ENCODE results near the gene E2F2.
A peak's percentile ranks its signal among the peaks of the same experiment; 100 is the strongest.

E2F2 gene

GRCh38 chr1:23537296-23537973, 6.4 kb upstream of the E2F2 start:
- no peaks in the 10 kb centered on the region for H3K27me3 ChIP-seq (replicated peaks in 2 of 5; ENCODE audit: control insufficient read depth in 4 of 5, insufficient read depth in 5 of 5, low read length in 4 of 5)
- POLR2A ChIA-PET: no interaction called here
- H3K36me3 ChIP-seq (ENCODE audit: control insufficient read depth in 4 of 4, insufficient read depth in 4 of 4, low read length in 3 of 4): no peaks in the 10 kb centered on the region
- no peak overlapping the region for H3K27ac ChIP-seq (ENCODE audit: insufficient read depth in 1 of 2, low read depth in 1 of 2, low read length in 2 of 2, poor library complexity in 1 of 2, severe bottlenecking in 2 of 2)
- 79% methylated on average over 6 of the region's 9 CpGs for WGBS (ENCODE audit: insufficient coverage)
- H3K4me3 ChIP-seq (ENCODE audit: control insufficient read depth in 1 of 7, extremely low read depth in 1 of 7, insufficient read depth in 4 of 7, low read depth in 2 of 7, low read length in 6 of 7): no peak overlapping the region
- CTCF ChIA-PET: interaction anchor here (9.8 kb wide), 1 partner anchor 40 kb away, joined by 183 read pairs; no protein-coding TSS in a partner anchor
- no peaks in the 10 kb centered on the region for H3K9me3 ChIP-seq (ENCODE audit: control extremely low read depth in 1 of 5, control insufficient read depth in 4 of 5, insufficient read depth in 2 of 5, low read depth in 1 of 5, low read length in 4 of 5)
- peaks cover 7 to 22% (median 19%) of the 10 kb centered on the region in 4 experiments for H3K4me1 ChIP-seq (ENCODE audit: control extremely low read depth in 1 of 4, control insufficient read depth in 4 of 4, insufficient read depth in 4 of 4, low read length in 3 of 4)
- DNase-seq: peak in 2 of 3 donors; percentile 39 to 51

GRCh38 chr1:23533246-23534023, 2.4 kb upstream of the E2F2 start:
- 38% methylated on average over 4 of the region's 6 CpGs for WGBS (ENCODE audit: insufficient coverage)
- H3K4me3 ChIP-seq (ENCODE audit: control insufficient read depth in 1 of 7, extremely low read depth in 1 of 7, insufficient read depth in 4 of 7, low read depth in 2 of 7, low read length in 6 of 7): no peak overlapping the region

GRCh38 chr1:23531562-23532094, 595 bp upstream of the E2F2 start:
- ChIA-PET CTCF (interaction anchor here (0.7 to 5.4 kb wide), 8 partner anchors 8 to 106 kb away, joined by 3 to 32 read pairs (median 3); no protein-coding TSS in a partner anchor), POLR2A (interaction anchor here (0.6 kb wide), 1 partner anchor 609 kb away, joined by 3 read pairs; no protein-coding TSS in a partner anchor)
- Histone ChIP-seq H3K36me3 (ENCODE audit: control insufficient read depth in 4 of 4, insufficient read depth in 4 of 4, low read length in 3 of 4) (peaks cover 0 to 4% (median 0%) of the 10 kb centered on the region in 4 experiments), H3K4me1 (ENCODE audit: control extremely low read depth in 1 of 4, control insufficient read depth in 4 of 4, insufficient read depth in 4 of 4, low read length in 3 of 4) (peaks cover 33 to 73% (median 66%) of the 10 kb centered on the region in 4 experiments), H3K4me3 (ENCODE audit: control insufficient read depth in 1 of 7, extremely low read depth in 1 of 7, insufficient read depth in 4 of 7, low read depth in 2 of 7, low read length in 6 of 7) (peak overlapping the region in 5 of 7 experiments; percentile 41 to 77 (median 68)), H3K9me3 (ENCODE audit: control extremely low read depth in 1 of 5, control insufficient read depth in 4 of 5, insufficient read depth in 2 of 5, low read depth in 1 of 5, low read length in 4 of 5) (no peaks in the 10 kb centered on the region), H3K27ac (ENCODE audit: insufficient read depth in 1 of 2, low read depth in 1 of 2, low read length in 2 of 2, poor library complexity in 1 of 2, severe bottlenecking in 2 of 2) (no peak overlapping the region), H3K27me3 (replicated peaks in 2 of 5; ENCODE audit: control insufficient read depth in 4 of 5, insufficient read depth in 5 of 5, low read length in 4 of 5) (no peaks in the 10 kb centered on the region)
- no peak for DNase-seq
- 66% methylated on average over 4 of the region's 5 CpGs for WGBS (ENCODE audit: insufficient coverage)

More at GRCh38 chr1:23533246-23534023, 2.4 kb upstream of the E2F2 start:
- Histone ChIP-seq H3K4me1 (ENCODE audit: control extremely low read depth in 1 of 4, control insufficient read depth in 4 of 4, insufficient read depth in 4 of 4, low read length in 3 of 4) (peaks cover 25 to 57% (median 51%) of the 10 kb centered on the region in 4 experiments), H3K27me3 (replicated peaks in 2 of 5; ENCODE audit: control insufficient read depth in 4 of 5, insufficient read depth in 5 of 5, low read length in 4 of 5) (no peaks in the 10 kb centered on the region), H3K9me3 (ENCODE audit: control extremely low read depth in 1 of 5, control insufficient read depth in 4 of 5, insufficient read depth in 2 of 5, low read depth in 1 of 5, low read length in 4 of 5) (no peaks in the 10 kb centered on the region), H3K27ac (ENCODE audit: insufficient read depth in 1 of 2, low read depth in 1 of 2, low read length in 2 of 2, poor library complexity in 1 of 2, severe bottlenecking in 2 of 2) (no peak overlapping the region), H3K36me3 (ENCODE audit: control insufficient read depth in 4 of 4, insufficient read depth in 4 of 4, low read length in 3 of 4) (no peaks in the 10 kb centered on the region)
- POLR2A ChIA-PET: no interaction called here
- peak in 2 of 3 donors; percentile 75 to 76 for DNase-seq
- CTCF ChIA-PET: interaction anchor here (0.8 to 9.8 kb wide), 2 partner anchors 14 to 36 kb away, joined by 3 to 183 read pairs; no protein-coding TSS in a partner anchor

- DNase-seq: no peak
- H3K36me3 ChIP-seq (ENCODE audit: control insufficient read depth in 4 of 4, insufficient read depth in 4 of 4, low read length in 3 of 4): peaks cover 0 to 4% (median 0%) of the 10 kb centered on the region in 4 experiments
- no peak overlapping the region for H3K27ac ChIP-seq (ENCODE audit: insufficient read depth in 1 of 2, low read depth in 1 of 2, low read length in 2 of 2, poor library complexity in 1 of 2, severe bottlenecking in 2 of 2)
- POLR2A ChIA-PET: no interaction called here
- CTCF ChIA-PET: interaction anchor here (3.5 to 7.7 kb wide), 4 partner anchors 10 to 104 kb away, joined by 17 to 98 read pairs (median 24); no protein-coding TSS in a partner anchor
- H3K4me1 ChIP-seq (ENCODE audit: control extremely low read depth in 1 of 4, control insufficient read depth in 4 of 4, insufficient read depth in 4 of 4, low read length in 3 of 4): peaks cover 43 to 88% (median 79%) of the 10 kb centered on the region in 4 experiments
- H3K9me3 ChIP-seq (ENCODE audit: control extremely low read depth in 1 of 5, control insufficient read depth in 4 of 5, insufficient read depth in 2 of 5, low read depth in 1 of 5, low read length in 4 of 5): no peaks in the 10 kb centered on the region
- peak overlapping the region in 6 of 7 experiments; percentile 53 to 78 (median 74) for H3K4me3 ChIP-seq (ENCODE audit: control insufficient read depth in 1 of 7, extremely low read depth in 1 of 7, insufficient read depth in 4 of 7, low read depth in 2 of 7, low read length in 6 of 7)
- whole genome bisulfite sequencing (ENCODE audit: insufficient coverage): 18% methylated on average over 21 of the region's 22 CpGs
- H3K27me3 ChIP-seq (replicated peaks in 2 of 5; ENCODE audit: control insufficient read depth in 4 of 5, insufficient read depth in 5 of 5, low read length in 4 of 5): no peaks in the 10 kb centered on the region
Measured at GRCh38 chr1:23530087-23530746, 816 bp downstream of the E2F2 start.

- ChIA-PET POLR2A (no interaction called here), CTCF (interaction anchor here (1.0 to 7.7 kb wide), 6 partner anchors 11 to 108 kb away, joined by 3 to 98 read pairs (median 17); no protein-coding TSS in a partner anchor)
- H3K4me3 ChIP-seq (ENCODE audit: control insufficient read depth in 1 of 7, extremely low read depth in 1 of 7, insufficient read depth in 4 of 7, low read depth in 2 of 7, low read length in 6 of 7): peak overlapping the region in 6 of 7 experiments; percentile 10 to 78 (median 74)
- WGBS (ENCODE audit: insufficient coverage): 60% methylated on average over 6 of the region's 8 CpGs
- no peak overlapping the region for H3K27ac ChIP-seq (ENCODE audit: insufficient read depth in 1 of 2, low read depth in 1 of 2, low read length in 2 of 2, poor library complexity in 1 of 2, severe bottlenecking in 2 of 2)
- H3K27me3 ChIP-seq (replicated peaks in 2 of 5; ENCODE audit: control insufficient read depth in 4 of 5, insufficient read depth in 5 of 5, low read length in 4 of 5): no peaks in the 10 kb centered on the region
- peaks cover 43 to 96% (median 87%) of the 10 kb centered on the region in 4 experiments for H3K4me1 ChIP-seq (ENCODE audit: control extremely low read depth in 1 of 4, control insufficient read depth in 4 of 4, insufficient read depth in 4 of 4, low read length in 3 of 4)
- peaks cover 0 to 5% (median 0%) of the 10 kb centered on the region in 4 experiments for H3K36me3 ChIP-seq (ENCODE audit: control insufficient read depth in 4 of 4, insufficient read depth in 4 of 4, low read length in 3 of 4)
- H3K9me3 ChIP-seq (ENCODE audit: control extremely low read depth in 1 of 5, control insufficient read depth in 4 of 5, insufficient read depth in 2 of 5, low read depth in 1 of 5, low read length in 4 of 5): no peaks in the 10 kb centered on the region
- no peak for DNase-seq
Measured at GRCh38 chr1:23529146-23530086, 1.6 kb downstream of the E2F2 start.
